Measurements from ENCODE around the gene CD93. TPM values are rescaled to one million over a fixed set of nuclear protein-coding genes. Genes with fewer than 3 reads are reported as not detected.

CD93 gene
- total RNA-seq, 1 donor from 2014 or later: not detected

DNA sequence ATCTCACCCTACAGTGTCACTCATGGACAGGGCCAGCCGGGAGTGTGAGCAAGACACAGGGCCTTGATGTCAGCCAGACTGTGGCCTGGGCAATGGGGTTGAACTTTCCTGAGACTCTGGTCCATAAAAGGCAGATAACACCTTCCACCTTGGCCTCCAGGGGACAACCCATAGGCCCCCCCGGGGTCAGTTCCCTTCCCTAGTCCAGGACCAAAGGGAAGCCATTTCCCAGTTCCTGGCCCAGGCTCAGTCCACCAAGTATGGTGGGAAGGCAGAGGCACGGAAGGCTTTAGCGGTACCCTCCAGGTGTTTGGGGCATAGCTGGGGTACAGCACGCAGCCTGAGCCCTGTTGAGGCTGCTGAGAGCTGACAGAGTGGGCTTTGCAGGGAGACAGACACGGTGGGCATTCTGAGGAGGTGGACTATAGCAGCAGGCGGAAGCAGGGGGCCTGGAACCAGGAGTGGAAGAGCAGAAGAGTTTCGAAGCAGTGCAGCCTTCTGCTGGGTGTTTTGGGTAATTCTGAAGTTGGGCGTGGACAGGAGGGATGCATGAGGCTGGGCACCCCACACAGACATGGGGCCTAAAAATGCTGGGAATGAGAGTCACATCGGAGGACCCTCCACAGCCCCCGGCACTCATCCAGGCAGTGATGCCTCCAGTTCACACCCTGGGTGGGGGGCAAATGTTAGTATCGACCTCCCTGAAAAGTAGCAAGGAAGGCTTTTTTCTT is 43.9 kb upstream of the CD93 start:
- DNase-seq (ENCODE audit: low spot score): no peak
- no peaks in the 10 kb centered on the region for H3K9me3 ChIP-seq (ENCODE audit: low read depth)
- no peak overlapping the region for H3K4me3 ChIP-seq
- no peaks in the 10 kb centered on the region for H3F3A ChIP-seq (ENCODE audit: low read depth)
- no peak for TF ChIP-seq EZH2 (IDR thresholded peaks at IDR 0.05)
- no peak overlapping the region for H3K27ac ChIP-seq
- H3K4me2 ChIP-seq: no peak overlapping the region
- no peaks in the 10 kb centered on the region for H3K79me2 ChIP-seq (ENCODE audit: low read depth)
- H3K36me3 ChIP-seq: no peaks in the 10 kb centered on the region
- H3K4me1 ChIP-seq: peaks cover 4% of the 10 kb centered on the region
- no peak overlapping the region for H3K4me3 Mint-ChIP-seq
- H3K27me3 ChIP-seq: no peaks in the 10 kb centered on the region
- H3K9ac ChIP-seq: no peak overlapping the region
- H3K9me3 Mint-ChIP-seq: no peaks in the 10 kb centered on the region
- H3K27me3 Mint-ChIP-seq (ENCODE audit: insufficient read depth, low read depth): peaks cover 8% of the 10 kb centered on the region
- H3K4me1 Mint-ChIP-seq: peaks cover 6% of the 10 kb centered on the region
- no peak overlapping the region for H3K27ac Mint-ChIP-seq
- no peak overlapping the region for H2AFZ ChIP-seq (replicated peaks)
- H3K36me3 Mint-ChIP-seq: no peaks in the 10 kb centered on the region
- H4K20me1 ChIP-seq (ENCODE audit: low read depth): no peaks in the 10 kb centered on the region

DNA sequence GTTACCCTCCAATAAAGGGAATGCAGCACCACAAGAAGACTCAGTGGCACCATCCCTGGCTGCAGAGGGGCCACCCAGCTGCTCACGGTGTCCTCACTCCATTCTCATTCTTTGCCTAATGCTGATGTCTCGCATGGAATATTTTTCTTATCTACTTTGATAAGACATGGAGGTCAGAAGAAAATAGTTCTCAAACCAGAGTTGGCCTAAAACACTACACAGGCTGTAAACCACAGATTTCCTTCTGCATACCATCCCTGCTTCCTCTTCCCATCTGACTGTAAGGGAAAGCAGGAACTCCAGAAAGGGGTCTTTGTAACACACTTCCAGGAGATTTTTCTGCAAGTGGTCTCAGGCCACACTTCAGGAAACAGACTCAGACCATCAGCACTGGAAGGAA is 43.1 kb upstream of the CD93 start:
- H3K9me3 ChIP-seq (ENCODE audit: low read depth): no peaks in the 10 kb centered on the region
- H4K20me1 ChIP-seq (ENCODE audit: low read depth): no peaks in the 10 kb centered on the region
- no peaks in the 10 kb centered on the region for H3K27me3 ChIP-seq
- no peaks in the 10 kb centered on the region for H3K36me3 ChIP-seq
- no peak for DNase-seq (ENCODE audit: low spot score)
- no peak overlapping the region for H3K4me3 ChIP-seq
- no peaks in the 10 kb centered on the region for H3K9me3 Mint-ChIP-seq
- H2AFZ ChIP-seq (replicated peaks): no peak overlapping the region
- H3K27ac ChIP-seq: no peak overlapping the region
- no peaks in the 10 kb centered on the region for H3K36me3 Mint-ChIP-seq
- no peak overlapping the region for H3K4me2 ChIP-seq
- peaks cover 4% of the 10 kb centered on the region for H3K4me1 ChIP-seq
- no peak overlapping the region for H3K27ac Mint-ChIP-seq
- no peak overlapping the region for H3K4me3 Mint-ChIP-seq
- H3K79me2 ChIP-seq (ENCODE audit: low read depth): no peaks in the 10 kb centered on the region
- H3K27me3 Mint-ChIP-seq (ENCODE audit: insufficient read depth, low read depth): peaks cover 9% of the 10 kb centered on the region
- peaks cover 6% of the 10 kb centered on the region for H3K4me1 Mint-ChIP-seq
- no peaks in the 10 kb centered on the region for H3F3A ChIP-seq (ENCODE audit: low read depth)
- H3K9ac ChIP-seq: no peak overlapping the region
- TF ChIP-seq, protein P1, sequence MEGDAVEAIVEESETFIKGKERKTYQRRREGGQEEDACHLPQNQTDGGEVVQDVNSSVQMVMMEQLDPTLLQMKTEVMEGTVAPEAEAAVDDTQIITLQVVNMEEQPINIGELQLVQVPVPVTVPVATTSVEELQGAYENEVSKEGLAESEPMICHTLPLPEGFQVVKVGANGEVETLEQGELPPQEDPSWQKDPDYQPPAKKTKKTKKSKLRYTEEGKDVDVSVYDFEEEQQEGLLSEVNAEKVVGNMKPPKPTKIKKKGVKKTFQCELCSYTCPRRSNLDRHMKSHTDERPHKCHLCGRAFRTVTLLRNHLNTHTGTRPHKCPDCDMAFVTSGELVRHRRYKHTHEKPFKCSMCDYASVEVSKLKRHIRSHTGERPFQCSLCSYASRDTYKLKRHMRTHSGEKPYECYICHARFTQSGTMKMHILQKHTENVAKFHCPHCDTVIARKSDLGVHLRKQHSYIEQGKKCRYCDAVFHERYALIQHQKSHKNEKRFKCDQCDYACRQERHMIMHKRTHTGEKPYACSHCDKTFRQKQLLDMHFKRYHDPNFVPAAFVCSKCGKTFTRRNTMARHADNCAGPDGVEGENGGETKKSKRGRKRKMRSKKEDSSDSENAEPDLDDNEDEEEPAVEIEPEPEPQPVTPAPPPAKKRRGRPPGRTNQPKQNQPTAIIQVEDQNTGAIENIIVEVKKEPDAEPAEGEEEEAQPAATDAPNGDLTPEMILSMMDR (IDR thresholded peaks at IDR 0.05): no peak
- TF ChIP-seq EZH2 (IDR thresholded peaks at IDR 0.05) (no peak), EZH2phosphoT487 (IDR thresholded peaks at IDR 0.05) (no peak)

DNA sequence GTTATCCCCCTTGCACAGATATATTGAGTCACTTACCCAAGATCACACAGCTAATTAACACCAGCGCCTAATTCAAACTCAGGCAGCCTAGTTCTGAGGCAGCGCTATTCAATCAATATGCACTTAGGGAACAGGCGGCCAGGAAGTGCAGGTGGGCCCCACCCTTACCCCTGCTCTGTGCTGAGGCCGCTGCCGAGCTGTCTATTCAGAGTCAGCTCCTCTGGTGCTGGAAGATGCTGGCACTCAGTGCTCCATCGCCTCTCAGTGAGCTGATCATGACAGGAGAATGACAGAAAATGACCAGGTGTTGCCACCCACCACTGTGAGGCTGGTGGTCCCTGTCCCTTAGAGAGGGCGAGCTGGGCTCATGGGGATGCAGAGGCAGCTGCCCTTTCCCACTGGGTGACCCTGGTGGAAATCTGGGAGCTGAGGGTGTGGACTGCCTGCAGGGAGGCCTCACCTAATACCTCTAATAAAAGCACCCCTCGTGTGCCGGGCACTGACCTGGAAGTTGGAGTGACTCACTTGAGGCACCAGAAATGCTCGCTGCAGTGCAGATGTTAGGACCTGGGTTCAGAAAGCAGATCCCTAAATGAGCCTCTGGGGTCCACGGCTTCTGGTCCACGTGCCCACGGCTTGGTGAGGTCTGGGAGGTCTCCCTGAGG is 42.5 kb upstream of the CD93 start:
- Histone ChIP-seq H3K27me3 (no peaks in the 10 kb centered on the region), H3K9me3 (ENCODE audit: low read depth) (no peaks in the 10 kb centered on the region), H3F3A (ENCODE audit: low read depth) (no peaks in the 10 kb centered on the region), H3K4me2 (no peak overlapping the region), H3K79me2 (ENCODE audit: low read depth) (no peaks in the 10 kb centered on the region), H3K9ac (no peak overlapping the region), H3K4me3 (no peak overlapping the region), H2AFZ (replicated peaks) (no peak overlapping the region), H3K27ac (no peak overlapping the region), H3K36me3 (no peaks in the 10 kb centered on the region), H3K4me1 (peaks cover 4% of the 10 kb centered on the region), H4K20me1 (ENCODE audit: low read depth) (no peaks in the 10 kb centered on the region)
- Mint-ChIP-seq H3K27me3 (ENCODE audit: insufficient read depth, low read depth) (peaks cover 8% of the 10 kb centered on the region), H3K4me3 (no peak overlapping the region), H3K36me3 (no peaks in the 10 kb centered on the region), H3K4me1 (peaks cover 6% of the 10 kb centered on the region), H3K27ac (no peak overlapping the region), H3K9me3 (no peaks in the 10 kb centered on the region)
- TF ChIP-seq, protein P1 (IDR thresholded peaks at IDR 0.05): no peak
- no peak for TF ChIP-seq EZH2 (IDR thresholded peaks at IDR 0.05)
- TF ChIP-seq EZH2phosphoT487 (IDR thresholded peaks at IDR 0.05): no peak
- no peak for DNase-seq (ENCODE audit: low spot score)
